D341Med (cell line): ENCODE measurements around the gene NEUROD6.

Experiments used
- DNase-seq: peaks from one replicate; pipeline ENCODE4 v3.0.0; 2012; ENCODE audit warnings: low spot score

The NEUROD6 gene

DNA sequence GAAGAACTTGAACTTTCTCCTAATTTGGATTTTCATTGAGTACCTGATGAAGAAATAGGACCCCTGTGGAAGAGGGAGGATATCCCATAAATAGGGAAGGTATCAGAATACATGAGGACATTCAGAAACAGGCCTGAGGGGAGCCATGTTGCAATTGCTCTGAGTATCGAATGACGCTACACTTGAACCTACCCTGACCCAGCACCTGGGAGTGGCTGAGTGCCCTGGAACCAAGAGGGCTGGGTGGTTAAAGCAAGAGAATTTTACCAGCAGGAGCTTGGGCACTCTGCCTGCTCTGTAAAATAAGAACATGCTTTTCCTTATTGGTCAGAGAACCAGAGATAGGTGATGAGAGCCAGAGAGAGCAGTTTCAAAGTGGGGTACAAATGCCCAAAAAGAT is 7.2 kb downstream of the NEUROD6 start:
- no peak for DNase-seq

DNA sequence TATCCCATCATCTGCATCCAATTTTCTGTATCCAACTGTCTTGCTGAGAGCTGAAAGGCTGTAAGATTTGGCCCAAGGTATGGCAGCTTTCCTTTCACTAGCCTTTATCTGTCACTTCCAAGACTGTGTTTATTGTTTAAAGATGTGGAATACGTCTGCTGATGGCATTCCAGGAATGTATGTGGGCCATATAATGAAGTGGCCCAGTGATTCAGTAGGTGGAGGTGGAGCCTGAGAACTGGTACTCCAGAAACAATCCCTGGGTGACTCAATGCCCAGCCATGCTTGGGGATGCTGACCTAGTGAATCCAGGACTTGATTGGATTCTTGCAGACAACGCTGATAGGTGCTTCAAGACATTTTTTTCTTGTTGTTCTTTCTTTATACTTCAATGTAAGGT is 13.5 kb downstream of the NEUROD6 start:
- DNase-seq, result no peak

DNA sequence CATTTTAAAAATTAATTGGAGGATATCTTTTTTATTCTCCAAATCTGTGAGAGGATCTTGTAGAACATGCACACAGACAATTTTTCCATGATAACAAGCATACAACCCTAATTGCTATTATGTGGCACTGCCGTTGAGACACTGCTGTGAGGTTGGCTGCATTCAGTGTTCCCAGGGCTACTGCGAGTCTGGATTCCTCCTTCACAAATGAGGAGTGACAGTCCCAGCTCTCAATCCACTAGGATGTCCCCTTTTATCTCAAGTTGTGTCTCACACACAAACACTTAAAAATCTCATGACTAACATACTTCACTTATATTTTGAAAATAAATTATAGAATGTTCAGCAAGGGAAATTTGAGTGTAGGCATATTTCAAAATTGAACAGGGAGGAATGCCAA is 14.1 kb downstream of the NEUROD6 start:
- no peak for DNase-seq

DNA sequence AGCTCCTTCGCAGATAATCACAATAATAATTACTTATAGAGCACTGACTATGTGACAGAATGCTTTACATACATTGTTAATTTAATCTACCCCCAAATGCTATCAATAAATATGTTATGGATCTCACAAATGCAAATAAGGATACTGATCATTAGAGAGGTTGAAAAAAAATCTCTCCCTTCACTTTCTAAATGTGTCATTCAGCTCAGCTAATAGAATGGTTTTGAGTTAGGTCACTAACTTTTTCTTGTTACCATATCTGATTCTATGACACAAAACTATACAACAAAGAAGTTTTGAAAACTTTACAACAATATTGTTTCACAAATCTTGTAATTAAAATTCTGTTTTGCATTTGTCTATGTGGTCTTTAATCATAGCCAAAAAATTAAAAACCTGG is 17.4 kb downstream of the NEUROD6 start:
- no peak for DNase-seq

DNA sequence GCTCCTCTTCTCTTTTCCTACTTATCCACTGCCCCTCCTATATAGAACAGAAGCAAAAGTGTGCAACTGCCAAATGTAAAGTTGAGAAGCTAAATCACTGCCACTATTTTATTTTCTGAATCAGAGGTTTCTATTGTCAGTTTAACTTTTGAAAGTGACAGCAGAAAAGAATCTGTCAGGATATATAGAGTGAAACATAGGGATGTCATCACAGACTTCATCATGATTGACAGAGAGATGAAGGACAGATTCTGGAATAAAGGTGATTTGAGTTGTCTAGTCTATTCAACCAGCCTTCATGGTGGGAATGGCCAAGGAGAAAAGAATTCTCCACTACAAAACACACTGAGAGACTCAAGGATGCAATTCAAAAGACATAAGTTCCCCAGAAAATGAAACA is 19.9 kb downstream of the NEUROD6 start:
- no peak for DNase-seq

DNA sequence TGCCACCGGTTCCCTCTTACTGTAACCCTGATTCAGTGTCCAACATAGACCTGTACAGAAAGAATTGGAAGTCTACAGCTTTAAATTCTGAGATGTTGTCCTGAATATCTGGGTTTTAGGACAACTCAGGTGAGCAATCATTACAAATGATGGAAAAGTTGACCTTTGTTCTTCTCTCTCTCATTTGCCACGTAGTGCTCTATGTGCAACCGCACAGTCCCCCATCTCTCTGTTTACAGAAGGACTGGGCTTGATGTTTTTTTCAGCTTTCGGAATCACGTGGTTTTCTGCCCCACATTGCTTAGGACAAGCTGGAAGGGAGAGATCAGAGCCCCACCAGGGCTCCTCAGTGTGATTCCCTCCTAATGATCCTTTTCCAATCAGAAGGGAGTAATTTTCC is 22.2 kb downstream of the NEUROD6 start:
- no peak for DNase-seq

DNA sequence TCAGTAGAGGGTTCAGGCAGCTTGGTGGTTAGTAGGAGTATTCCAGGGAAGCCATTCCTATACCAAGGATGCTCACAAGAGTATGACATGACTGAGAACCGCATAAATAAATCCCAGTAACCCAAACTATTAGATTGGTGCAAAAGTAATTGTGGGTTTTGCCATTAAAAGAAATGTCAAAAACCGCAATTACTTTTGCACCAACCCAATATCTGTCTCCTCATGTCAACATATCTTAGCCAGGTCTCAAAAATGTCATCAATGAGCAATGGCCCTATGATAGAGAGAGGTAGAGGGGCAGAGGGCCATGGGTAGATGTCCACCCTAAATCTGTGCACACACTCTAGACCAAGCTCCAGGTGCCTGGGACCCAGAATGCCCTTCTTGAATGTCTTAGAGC is 23.6 kb downstream of the NEUROD6 start:
- DNase-seq, result no peak

DNA sequence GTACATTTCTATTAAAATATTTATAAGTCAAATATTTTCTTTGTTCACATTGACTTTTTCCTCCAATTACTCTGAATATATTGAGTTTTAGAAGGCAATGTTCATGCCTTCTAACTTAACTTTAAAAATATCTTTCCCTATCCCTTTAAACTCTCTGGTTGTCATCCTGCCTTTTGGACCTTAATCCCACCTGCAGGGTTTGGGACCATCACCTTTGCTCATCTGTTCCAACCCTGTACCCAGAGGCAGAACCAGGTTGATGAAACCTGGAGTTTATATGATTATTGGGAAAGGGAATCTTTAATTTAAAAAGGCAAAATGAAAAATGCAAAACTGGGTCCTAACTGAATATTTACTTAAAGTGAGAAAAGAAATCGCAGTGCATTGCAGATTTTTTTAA is 24.8 kb downstream of the NEUROD6 start:
- no peak for DNase-seq

DNA sequence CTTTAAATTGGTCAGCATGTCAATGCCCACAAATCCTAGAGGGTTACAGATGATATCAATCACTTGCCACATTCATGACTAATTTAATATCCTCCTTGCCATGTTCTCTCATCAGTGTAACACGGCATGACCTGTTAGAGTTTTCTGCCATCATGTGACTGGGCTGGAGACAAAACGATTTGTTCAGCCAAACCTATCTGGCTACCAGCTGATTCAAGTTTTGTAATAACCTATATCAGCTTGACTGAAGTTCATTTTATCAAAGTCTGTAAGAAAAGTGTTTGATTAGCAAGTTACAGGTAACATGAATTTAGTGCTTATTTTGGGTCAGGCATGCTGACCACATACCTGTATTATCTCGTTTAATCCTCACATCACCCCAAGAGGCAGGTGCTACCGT is 25.7 kb downstream of the NEUROD6 start:
- no peak for DNase-seq

DNA sequence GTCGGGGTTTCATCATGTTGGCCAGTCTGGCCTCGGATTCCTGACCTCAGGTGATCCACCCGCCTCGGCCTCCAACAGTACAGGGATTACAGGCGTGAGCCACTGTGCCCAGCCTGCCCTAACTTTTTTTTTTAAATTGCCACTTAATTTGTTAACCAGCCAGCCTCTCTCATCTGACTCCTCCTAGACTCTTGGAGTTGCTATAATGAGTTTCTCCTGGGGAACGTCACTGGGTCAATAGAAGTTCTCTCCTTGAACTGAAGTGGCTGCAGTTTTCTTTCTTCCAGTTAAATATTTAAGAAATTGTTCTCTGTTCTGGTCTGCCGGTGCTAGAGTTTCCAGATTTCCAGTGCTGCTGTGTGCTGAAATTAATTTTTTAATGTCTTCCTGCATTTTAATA is 27.6 kb downstream of the NEUROD6 start:
- no peak for DNase-seq

DNA sequence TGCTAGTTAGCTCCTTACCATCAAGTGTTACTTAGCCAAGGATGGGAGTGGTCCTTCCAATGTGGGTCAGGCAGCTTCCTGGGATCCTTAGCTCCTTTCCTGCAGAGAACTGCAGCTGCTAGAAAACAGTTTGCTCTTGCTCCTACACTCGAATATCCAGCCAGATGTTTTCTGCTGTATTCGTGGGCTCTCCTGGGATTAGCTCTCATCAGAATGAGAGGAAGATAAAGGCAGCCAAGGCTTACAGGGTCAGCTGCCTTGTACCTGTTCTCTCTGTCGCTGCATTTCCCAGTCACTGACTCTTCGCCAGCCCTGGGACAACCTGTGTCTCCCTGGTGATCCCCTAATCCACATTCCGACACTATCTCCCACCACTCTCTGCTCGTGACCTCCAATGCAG is 29.0 kb downstream of the NEUROD6 start:
- DNase-seq, result no peak

DNA sequence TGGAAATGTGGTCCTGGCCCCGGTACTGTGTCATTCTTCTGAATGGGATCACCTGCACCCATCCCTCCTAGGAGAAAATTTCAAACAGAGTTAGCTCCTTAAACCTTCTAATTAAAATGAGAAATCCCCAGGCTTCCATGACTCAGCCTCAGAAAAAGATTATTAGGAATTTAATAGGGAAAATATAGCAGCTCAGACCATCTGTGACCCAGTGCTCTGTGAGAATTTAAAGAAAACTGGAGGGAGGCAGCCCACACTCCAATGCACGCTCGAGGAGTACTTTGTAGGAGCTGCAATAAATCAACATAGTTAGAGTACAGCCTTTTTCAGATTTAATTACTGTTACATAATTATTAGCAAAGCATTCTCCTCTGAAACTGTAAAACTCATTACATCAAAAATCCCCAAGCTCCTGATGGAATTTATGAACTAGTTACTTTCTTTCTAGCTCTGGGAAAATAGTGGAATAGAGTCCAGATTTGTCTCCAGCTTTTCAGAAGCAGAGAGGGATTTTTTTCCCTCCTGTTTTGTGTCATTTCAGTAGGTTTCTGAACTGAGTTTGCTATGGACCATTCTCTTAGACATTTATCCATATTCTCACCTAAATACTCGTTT is 30.1 kb downstream of the NEUROD6 start:
- no peak for DNase-seq

DNA sequence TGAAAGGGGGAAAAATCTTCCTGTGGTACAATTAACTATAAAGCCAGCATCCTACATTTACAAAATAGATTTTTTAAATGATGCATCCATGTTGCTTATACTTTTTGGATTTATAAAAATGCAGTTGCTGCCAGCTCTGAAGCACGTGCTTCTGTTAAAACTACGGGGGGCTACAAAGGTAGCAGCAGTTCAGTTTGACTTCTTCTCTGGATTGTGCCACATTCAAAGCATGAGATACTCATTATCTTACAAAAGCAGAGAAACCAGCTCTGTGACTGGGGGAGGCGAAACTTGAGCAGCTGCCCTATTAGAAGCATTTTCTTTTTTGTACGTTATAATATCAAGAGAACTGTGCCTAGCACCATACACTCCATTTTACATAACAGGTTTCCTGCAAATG is 31.1 kb downstream of the NEUROD6 start:
- no peak for DNase-seq

DNA sequence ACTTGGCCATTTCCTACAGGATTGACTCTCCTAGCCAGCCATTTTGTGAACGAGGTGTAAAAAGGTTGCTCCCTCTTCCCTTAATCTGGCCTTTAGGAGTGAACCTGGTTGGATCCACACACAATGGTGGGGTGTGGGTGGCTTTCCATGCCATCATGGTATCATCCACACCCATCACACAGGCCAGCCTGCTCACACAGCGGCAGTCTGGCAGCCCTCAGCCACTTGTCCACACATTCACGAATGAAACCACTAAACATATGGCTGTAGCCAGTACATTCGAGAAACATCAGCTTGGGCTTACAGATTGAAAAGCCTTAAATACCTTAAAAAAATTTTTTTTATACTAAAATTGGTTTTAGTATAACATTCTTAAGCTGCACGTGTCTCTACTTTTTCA is 31.9 kb downstream of the NEUROD6 start:
- no peak for DNase-seq

DNA sequence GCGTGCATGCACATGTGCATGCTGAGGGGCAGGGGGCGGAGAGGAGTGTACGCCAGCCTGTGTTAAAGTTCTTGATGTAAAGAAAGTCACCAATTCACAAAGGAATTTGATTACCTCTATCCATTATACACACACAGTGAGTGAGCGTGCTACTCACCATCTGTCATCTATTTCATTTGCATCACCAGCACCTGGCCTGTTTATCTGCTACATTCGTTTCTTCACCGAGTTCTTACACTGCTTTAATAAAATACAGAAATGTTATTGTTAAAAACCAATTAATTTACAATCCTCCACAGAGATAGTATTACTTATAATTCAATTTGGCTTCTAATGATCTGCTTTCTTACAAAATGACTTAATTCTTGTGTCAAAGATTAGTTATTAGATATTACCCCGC is 32.6 kb downstream of the NEUROD6 start:
- no peak for DNase-seq

DNA sequence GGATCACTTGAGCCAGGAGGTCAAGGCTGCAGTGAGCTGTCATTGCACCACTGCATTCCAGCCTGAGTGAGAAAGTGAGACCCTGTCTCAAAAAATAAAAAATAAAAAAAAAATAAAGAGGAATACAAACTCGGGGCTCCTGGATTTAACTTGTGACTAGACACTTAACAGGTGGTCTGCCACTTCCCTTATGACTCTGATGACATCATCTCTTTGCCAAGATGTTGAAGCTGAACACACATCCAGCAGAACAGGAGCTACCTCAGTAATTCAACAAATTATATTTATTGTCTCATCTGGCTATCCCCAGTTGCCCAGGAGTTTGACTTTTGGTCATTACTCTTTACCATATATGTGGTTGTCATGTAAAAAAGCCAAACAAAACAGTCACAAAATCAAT is 35.3 kb downstream of the NEUROD6 start:
- DNase-seq, result no peak

DNA sequence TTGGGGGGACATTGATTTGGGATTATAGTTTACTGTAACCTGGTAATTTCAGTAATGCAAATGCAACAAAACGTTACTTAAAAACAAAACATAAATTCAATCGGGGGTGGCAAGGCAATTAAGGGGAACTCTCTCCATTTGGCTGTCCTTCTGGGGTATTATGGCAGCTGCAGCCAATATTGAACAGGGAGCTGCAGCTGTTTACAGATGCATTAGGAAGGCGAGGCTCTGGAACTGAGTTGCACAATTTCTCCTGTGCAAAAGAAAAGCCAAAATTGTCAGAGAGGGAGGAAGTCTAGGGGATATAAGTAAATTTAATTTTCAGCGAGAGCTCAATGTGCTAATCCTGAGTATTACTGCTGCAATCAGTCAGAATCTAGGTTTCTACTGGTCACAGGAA is 36.1 kb downstream of the NEUROD6 start:
- DNase-seq, result no peak

DNA sequence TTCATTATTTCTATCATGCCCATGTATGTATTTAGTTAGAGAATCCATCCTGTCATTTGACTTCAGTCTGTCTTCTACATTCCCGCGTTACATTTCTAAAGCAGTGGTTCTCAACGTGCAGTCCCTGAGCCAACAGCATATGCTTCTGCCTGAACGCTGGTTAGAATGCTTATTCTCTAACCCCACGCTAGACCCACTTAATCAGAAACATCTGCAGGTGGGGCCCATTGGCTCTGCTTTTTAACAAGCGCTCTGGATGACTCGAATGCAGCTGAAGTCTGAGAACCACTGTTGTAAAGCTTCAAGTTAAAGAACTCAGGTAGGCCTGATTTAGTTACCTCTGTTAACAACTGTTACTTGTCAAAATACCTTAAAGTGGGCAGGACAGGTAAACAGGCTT is 38.2 kb downstream of the NEUROD6 start:
- no peak for DNase-seq

DNA sequence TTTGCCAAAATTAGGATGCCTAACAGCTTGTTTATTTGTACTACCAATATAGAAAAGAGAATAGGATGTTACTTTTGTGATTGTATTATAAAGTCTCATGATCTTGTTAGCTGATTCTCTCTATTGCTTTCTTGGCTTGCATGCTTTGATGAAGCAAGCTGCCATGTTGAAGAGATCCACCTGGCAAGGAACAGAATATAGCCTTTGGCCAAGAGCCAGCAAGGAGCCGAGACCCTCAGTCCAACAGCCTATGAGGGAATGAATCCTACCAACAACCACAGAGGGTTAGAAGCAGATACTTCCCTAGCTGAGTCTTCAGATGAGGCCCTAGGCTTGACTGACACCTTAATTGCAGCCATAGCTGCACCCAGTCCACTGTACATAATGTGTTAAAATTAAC is 41.2 kb downstream of the NEUROD6 start:
- no peak for DNase-seq

DNA sequence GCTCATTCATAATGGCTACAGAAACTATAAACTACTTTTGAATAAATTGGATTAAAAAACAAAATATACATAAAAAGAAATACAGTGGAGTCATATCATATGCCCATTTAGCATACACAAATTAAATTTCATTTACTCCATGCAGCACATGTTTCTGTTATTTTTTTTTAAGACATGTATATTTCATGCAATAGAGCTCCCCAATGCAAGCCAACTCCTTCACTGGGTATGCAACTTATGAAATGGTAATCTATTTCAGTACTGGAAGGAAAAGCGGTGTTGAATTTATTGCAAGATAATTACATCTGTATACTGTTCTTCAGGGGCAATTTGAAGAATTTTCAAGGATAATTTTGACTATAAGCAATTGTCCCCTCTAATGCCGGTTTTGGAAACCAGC is 49.9 kb downstream of the NEUROD6 start:
- no peak for DNase-seq
